Common myeloid progenitor, CD34-positive (primary cell): Measurements from ENCODE around the gene GNAI3.

ENCODE experiments used
- CTCF ChIA-PET: fragments of 350-600 bp; sonication (Branson Sonifier 250); formaldehyde crosslinking; loops from one replicate; lab custom pipeline; 2021; ENCODE audit warnings: antibody characterized with exemption; lab: Charles Lee
- POLR2A ChIA-PET: fragments of 350-600 bp; sonication (Branson Sonifier 250); formaldehyde crosslinking; loops from one replicate; lab custom pipeline; 2021; ENCODE audit warnings: antibody characterized with exemption; lab: Charles Lee
- DNase-seq, 3 donors: peaks; one replicate each; pipeline versions ENCODE4 v3.0.0 to v3.0.0-alpha.2; 2013
- H3K27ac ChIP-seq, 2 experiments: 1 replicate in 1 of 2; 2 replicates in 1 of 2; pipeline ENCODE4 v1.7.0; 2013; ENCODE audit warnings: inconsistent platforms in 2 of 2, low read length in 2 of 2, mild to moderate bottlenecking in 2 of 2, low read depth in 1 of 2, moderate library complexity in 1 of 2; ENCODE audit not compliant: severe bottlenecking in 2 of 2, insufficient read depth in 1 of 2, poor library complexity in 1 of 2
- H3K27me3 ChIP-seq, 5 experiments: replicated peaks in 2 of 5; 1 replicate in 3 of 5; 2 replicates in 2 of 5; pipeline versions ENCODE4 v1.6.1 to v1.7.0; 2013; ENCODE audit warnings: low read length in 4 of 5, mild to moderate bottlenecking in 2 of 5, moderate library complexity in 2 of 5, inconsistent platforms in 1 of 5; ENCODE audit not compliant: insufficient read depth in 5 of 5, control insufficient read depth in 4 of 5
- H3K36me3 ChIP-seq, 4 experiments: 1 replicate in 2 of 4; 2 replicates in 2 of 4; pipeline versions ENCODE4 v1.6.1 to v1.7.0; 2013; ENCODE audit warnings: low read length in 3 of 4, control low read depth in 1 of 4, mild to moderate bottlenecking in 1 of 4; ENCODE audit not compliant: control insufficient read depth in 4 of 4, insufficient read depth in 4 of 4
- H3K4me1 ChIP-seq, 4 experiments: 1 replicate in 3 of 4; 2 replicates in 1 of 4; pipeline versions ENCODE4 v1.6.1 to v1.7.1; 2013; ENCODE audit warnings: low read length in 3 of 4, mild to moderate bottlenecking in 3 of 4, control low read depth in 1 of 4, inconsistent platforms in 1 of 4, moderate library complexity in 1 of 4; ENCODE audit not compliant: control insufficient read depth in 4 of 4, insufficient read depth in 4 of 4; ENCODE audit errors: control extremely low read depth in 1 of 4
- H3K4me3 ChIP-seq, 7 experiments: 1 replicate in 4 of 7; 2 replicates in 3 of 7; pipeline versions ENCODE4 v1.5.1 to v1.7.0; 2013; ENCODE audit warnings: mild to moderate bottlenecking in 7 of 7, low read length in 6 of 7, moderate library complexity in 6 of 7, inconsistent platforms in 2 of 7, low read depth in 2 of 7, control low read depth in 1 of 7; ENCODE audit not compliant: insufficient read depth in 4 of 7, control insufficient read depth in 1 of 7; ENCODE audit errors: extremely low read depth in 1 of 7
- H3K9me3 ChIP-seq, 5 experiments: 1 replicate in 4 of 5; 2 replicates in 1 of 5; pipeline versions ENCODE4 v1.6.1 to v1.7.1; 2013; ENCODE audit warnings: low read length in 4 of 5, mild to moderate bottlenecking in 2 of 5, inconsistent platforms in 1 of 5, low read depth in 1 of 5, moderate library complexity in 1 of 5; ENCODE audit not compliant: control insufficient read depth in 4 of 5, insufficient read depth in 2 of 5; ENCODE audit errors: control extremely low read depth in 1 of 5
- WGBS: methylation state at CpG from one replicate; pipeline ENCODE4 v1.1.5; 2013; ENCODE audit not compliant: insufficient coverage; 5-methylcytosine and 5-hydroxymethylcytosine counted together

Gene GNAI3

DNA sequence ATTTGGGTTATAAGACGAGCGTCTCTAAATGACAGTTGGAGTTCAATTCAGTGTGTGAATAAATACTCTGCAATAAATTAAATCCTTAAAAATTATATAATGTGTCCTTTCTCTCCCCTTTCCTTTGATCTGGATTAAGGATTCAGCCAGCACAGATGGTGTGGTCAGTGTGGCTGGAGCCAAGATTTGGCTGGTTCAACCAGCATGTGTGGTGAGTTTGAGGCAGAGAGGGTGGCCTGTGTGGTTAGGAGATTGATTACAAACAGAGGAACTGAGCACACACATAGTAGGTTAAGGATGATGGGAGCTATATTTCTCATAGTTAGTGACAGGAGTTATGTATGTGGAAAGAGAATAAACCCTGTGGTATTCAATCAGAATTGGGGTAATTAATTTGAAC is 24.7 kb upstream of the GNAI3 start:
- Histone ChIP-seq H3K36me3 (no peaks in the 10 kb centered on the region), H3K4me3 (no peak overlapping the region), H3K4me1 (no peaks in the 10 kb centered on the region), H3K27me3 (peaks cover 0 to 13% (median 0%) of the 10 kb centered on the region in 5 experiments), H3K27ac (no peak overlapping the region), H3K9me3 (no peaks in the 10 kb centered on the region)
- POLR2A ChIA-PET: no interaction called here
- WGBS: no CpG with 5 or more reads among the region's 2 CpGs
- DNase-seq: no peak
- CTCF ChIA-PET: interaction anchor here (0.9 to 26.3 kb wide), 4 partner anchors 9 to 116 kb away, joined by 3 to 1203 read pairs (median 19); partner anchors contain the start of genes AMIGO1, ATXN7L2 and CYB561D1

DNA sequence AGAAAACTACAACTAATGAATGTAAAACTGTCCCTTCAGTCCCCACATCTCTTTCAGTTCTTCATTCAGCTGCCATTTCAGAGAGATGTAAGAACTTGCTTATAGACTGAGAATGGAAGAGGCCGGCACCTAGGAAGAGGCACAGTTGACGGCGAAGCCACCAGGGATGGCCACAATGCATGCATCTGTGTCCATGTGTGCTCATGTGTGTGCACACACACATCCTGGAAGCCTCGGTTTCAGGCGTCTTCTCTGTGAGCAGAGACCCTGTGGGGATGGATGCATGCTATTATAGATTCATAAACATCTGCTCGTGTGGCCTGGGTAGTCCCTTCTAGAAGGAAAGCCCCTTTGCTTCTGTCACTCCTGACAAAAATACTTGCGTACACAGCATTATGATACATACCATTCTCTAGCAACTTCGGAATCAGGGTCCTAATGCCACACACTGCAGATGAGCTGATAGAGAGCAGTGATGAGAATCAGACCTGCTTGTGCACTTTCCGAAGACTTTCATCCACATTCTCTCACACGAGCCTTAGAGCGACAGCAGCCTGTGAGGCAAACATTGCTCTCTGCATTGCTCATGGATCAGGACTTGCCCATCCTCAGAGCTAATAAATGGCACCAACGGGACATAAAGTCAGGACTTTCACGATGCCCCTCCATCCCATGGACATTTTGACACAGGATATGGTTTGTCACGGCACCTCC is 21.2 kb upstream of the GNAI3 start:
- peaks cover 0 to 5% (median 0%) of the 10 kb centered on the region in 5 experiments for H3K27me3 ChIP-seq
- no peaks in the 10 kb centered on the region for H3K36me3 ChIP-seq
- peaks cover 0 to 2% (median 0%) of the 10 kb centered on the region in 4 experiments for H3K4me1 ChIP-seq
- no peak for DNase-seq
- H3K9me3 ChIP-seq: no peaks in the 10 kb centered on the region
- no peak overlapping the region for H3K27ac ChIP-seq
- ChIA-PET CTCF (interaction anchor here (0.5 to 26.3 kb wide), 4 partner anchors 15 to 335 kb away, joined by 3 to 1203 read pairs (median 270); partner anchors contain the start of genes AMIGO1, AMPD2, ATXN7L2 and CYB561D1), POLR2A (no interaction called here)
- H3K4me3 ChIP-seq: no peak overlapping the region
- WGBS: 86% methylated on average over 11 of the region's 14 CpGs

DNA sequence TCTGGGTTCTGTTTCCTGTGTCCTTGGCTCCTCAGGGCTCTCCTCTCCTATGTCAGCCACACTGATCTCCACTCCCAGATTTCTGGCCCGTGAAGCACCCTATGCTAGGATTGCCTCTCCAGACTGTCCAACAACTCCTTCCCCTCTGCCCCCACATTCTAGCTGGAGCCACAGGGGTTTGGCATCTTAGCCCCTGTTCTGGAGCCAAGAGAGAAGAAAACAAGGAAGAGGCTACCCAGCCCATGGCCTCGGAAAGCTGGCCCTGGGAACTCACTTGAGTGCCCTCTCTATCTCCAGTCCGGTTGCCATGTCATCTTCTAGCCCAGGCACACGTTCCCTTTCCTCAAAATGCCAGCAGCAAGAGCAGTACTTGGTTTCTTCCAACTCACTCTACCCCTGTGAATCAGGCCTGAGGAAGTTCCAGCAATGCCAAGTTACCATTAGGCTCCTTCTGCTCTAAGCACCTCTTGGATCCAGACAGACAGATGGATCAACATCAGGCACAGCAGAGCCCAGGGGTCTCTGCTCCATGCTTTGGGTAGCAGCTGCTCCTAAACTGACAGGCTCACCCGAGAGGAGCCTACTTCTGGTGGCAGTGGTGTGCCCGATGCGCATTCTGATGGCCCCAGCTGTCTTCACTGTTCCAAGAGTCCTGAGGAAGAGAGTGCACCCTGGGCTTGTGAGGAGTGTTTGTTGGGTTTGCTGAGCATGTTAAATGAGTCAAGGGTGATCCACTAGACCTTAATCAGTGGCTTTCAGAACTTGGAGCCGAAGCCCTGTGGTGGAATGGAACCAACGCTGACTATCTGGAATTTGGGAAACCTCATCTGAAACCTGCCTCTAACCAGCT is 20.3 kb upstream of the GNAI3 start:
- H3K9me3 ChIP-seq: no peaks in the 10 kb centered on the region
- whole genome bisulfite sequencing: 96% methylated on average over 7 of the region's 9 CpGs
- H3K27me3 ChIP-seq: peaks cover 0 to 5% (median 0%) of the 10 kb centered on the region in 5 experiments
- no peak overlapping the region for H3K27ac ChIP-seq
- H3K36me3 ChIP-seq: no peaks in the 10 kb centered on the region
- H3K4me3 ChIP-seq: no peak overlapping the region
- H3K4me1 ChIP-seq: peaks cover 0 to 8% (median 5%) of the 10 kb centered on the region in 4 experiments
- ChIA-PET CTCF (interaction anchor here (0.5 to 26.3 kb wide), 5 partner anchors 14 to 334 kb away, joined by 3 to 1203 read pairs (median 110); partner anchors contain the start of genes AMIGO1, AMPD2, ATXN7L2 and CYB561D1), POLR2A (no interaction called here)
- DNase-seq: no peak

DNA sequence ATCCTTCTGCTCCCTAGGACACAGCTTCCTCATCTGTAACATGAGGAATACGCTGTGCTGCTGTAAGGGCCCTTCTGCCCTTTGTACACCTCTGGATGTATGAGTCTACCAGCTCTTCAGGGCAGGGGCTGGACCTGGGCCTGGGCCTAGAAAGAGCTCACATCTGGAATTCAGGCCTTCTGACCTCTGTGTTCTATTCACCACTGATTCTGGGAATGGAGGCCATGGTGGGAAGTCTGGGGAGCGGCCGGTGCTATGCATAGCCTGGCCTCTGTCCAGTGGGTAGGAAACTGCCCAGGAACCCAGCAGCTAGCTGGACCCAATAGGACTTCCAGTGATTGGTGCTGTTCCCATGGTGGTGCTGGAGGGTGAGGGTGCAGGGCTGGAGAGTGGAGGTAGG is 19.7 kb upstream of the GNAI3 start:
- Histone ChIP-seq H3K27ac (no peak overlapping the region), H3K36me3 (no peaks in the 10 kb centered on the region), H3K4me3 (no peak overlapping the region), H3K4me1 (peaks cover 0 to 8% (median 5%) of the 10 kb centered on the region in 4 experiments), H3K9me3 (no peaks in the 10 kb centered on the region), H3K27me3 (peaks cover 0 to 5% (median 0%) of the 10 kb centered on the region in 5 experiments)
- no peak for DNase-seq
- WGBS: 96% methylated on average over 3 of the region's 3 CpGs
- POLR2A ChIA-PET: no interaction called here
- CTCF ChIA-PET: interaction anchor here (0.9 to 26.3 kb wide), 5 partner anchors 13 to 263 kb away, joined by 3 to 1203 read pairs (median 110); partner anchors contain the start of genes AMIGO1, AMPD2, ATXN7L2 and CYB561D1

DNA sequence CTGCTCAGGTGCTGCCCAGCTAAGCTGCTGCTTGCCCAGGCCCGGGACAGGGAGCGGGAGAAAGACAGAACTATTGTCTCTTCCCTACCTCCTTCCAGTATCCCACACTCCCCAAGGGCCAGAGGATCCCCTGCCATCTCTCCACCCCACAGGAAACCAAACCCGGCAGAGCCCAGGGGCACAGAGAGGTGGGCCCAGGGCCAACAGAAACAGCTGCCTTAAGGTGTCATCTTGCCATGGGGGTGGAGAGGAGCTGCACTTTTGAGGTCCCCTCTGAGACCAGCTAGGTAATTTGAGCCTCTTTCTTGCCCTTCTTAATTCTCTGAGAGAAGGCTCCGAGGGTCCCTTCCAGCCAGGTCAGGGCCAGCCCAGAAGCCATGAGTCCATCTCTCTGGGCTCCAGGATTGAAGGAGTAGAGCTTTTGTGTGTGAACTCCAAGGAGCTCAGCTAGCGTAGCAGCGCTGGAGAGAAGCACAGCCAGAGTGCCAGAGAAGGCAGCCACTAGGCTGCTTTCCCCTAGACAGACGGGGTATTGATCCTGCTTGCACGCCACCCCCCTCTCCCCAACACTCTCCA is 18.4 kb upstream of the GNAI3 start:
- Histone ChIP-seq H3K4me1 (peaks cover 0 to 8% (median 5%) of the 10 kb centered on the region in 4 experiments), H3K27ac (no peak overlapping the region), H3K9me3 (no peaks in the 10 kb centered on the region), H3K36me3 (no peaks in the 10 kb centered on the region), H3K4me3 (no peak overlapping the region), H3K27me3 (peaks cover 0 to 5% (median 0%) of the 10 kb centered on the region in 5 experiments)
- DNase-seq: no peak
- CTCF ChIA-PET: interaction anchor here (0.8 to 26.3 kb wide), 9 partner anchors 7 to 282 kb away, joined by 3 to 1203 read pairs (median 3); partner anchors contain the start of genes AMIGO1, AMPD2, ATXN7L2 and CYB561D1
- WGBS: 74% methylated on average over 4 of the region's 8 CpGs
- POLR2A ChIA-PET: interaction anchor here (0.6 to 0.8 kb wide), 3 partner anchors 18 to 311 kb away, joined by 3 to 4 read pairs (median 3); partner anchors contain the start of gene GNAI3

DNA sequence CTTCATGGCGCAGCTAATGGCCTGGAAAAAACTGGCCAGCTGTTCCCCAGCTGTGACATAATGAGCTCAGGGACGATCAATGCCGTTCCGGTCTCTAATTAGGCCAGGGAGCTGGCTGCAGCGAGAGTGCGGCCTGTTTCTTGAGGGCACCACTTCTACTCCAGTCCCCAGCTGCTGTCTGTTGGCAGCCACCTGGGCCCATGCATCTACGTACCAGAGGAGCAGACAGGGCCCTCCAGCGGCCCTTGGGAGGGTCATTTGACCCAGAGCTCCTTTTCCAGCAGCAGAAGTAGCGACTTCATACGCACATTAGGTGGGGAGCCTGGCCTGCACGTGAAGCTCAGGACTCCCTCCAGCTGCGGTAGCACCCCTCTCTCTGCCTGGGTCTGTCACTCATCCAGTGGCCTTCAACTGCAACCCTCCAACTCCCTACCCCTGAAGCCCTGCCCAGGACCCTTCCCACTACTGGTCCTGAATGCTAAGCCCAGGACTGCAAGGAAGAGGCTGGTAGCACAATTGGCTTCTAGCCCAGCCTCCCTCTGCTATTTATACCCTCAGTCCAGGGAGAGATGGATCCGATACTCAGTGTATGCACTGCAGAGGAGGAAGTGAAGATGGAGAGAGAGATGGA is 17.8 kb upstream of the GNAI3 start:
- no peaks in the 10 kb centered on the region for H3K9me3 ChIP-seq
- ChIA-PET CTCF (interaction anchor here (0.8 to 26.3 kb wide), 8 partner anchors 7 to 283 kb away, joined by 3 to 1203 read pairs (median 18); partner anchors contain the start of genes AMIGO1, AMPD2, ATXN7L2 and CYB561D1), POLR2A (interaction anchor here (0.6 to 0.8 kb wide), 3 partner anchors 18 to 312 kb away, joined by 3 to 4 read pairs (median 3); partner anchors contain the start of gene GNAI3)
- H3K27ac ChIP-seq: no peak overlapping the region
- DNase-seq: no peak
- H3K4me1 ChIP-seq: peaks cover 0 to 8% (median 5%) of the 10 kb centered on the region in 4 experiments
- peaks cover 0 to 5% (median 0%) of the 10 kb centered on the region in 5 experiments for H3K27me3 ChIP-seq
- H3K4me3 ChIP-seq: no peak overlapping the region
- no peaks in the 10 kb centered on the region for H3K36me3 ChIP-seq
- WGBS: 90% methylated on average over 12 of the region's 13 CpGs
